NCI-H1048 (cell line): ENCODE measurements around the gene CCL8.

Experiments used
- DNase-seq: peaks from one replicate; lab custom pipeline; 2025; lab: John Stamatoyannopoulos, UW

The CCL8 gene

DNA sequence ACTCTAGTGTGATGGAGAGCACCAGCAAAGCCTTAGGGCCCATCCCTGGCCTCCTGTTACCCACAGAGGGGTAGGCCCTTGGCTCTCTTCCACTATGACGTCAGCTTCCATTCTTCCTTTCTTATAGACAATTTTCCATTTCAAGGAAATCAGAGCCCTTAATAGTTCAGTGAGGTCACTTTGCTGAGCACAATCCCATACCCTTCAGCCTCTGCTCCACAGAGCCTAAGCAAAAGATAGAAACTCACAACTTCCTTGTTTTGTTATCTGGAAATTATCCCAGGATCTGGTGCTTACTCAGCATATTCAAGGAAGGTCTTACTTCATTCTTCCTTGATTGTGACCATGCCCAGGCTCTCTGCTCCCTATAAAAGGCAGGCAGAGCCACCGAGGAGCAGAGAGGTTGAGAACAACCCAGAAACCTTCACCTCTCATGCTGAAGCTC, at the start of gene CCL8:
Gene CCL8 (plus strand): TSS at position 397 of the 445 bp plus-strand sequence. CDS start 67 bp downstream, outside the sequence.
- DNase-seq = no peak

DNA sequence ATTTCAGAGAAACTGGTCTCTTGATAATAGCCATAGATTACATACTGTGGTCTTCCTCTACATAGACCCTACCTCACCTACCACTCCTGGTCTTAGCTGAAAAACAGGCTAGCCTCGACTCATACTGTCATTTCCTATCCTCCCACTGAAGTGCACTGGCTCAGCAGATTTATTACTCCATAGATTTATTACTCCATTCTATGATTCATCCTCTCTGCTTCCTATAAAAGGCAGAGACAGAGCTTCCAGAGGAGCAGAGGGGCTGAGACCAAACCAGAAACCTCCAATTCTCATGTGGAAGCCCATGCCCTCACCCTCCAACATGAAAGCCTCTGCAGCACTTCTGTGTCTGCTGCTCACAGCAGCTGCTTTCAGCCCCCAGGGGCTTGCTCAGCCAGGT, 49.3 kb upstream of the CCL8 start, which contains the start of gene CCL7:
Gene CCL7 (plus strand): TSS at position 253 of the 400 bp plus-strand sequence. CDS start 70 bp downstream, at position 323.
- DNase-seq = no peak

DNA sequence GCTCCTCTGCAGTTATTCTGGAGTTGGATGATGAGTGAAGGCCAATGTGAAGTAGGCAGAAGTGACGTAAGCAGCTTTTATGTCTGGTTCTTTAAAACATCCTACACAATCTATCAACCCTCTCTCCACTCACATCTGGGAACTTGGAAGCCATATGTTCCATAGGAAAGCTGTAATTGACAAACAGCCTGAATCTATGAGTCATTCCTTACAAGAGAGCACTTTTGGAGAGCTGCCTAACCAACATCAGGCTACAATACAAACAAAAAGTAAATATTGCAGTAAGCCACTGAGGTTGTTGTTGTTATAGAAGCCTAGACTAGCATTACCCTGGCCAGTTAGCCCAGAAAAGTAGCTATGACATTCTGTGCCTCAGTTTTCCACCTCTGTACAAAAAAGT, 43.4 kb upstream of the CCL8 start:
- DNase-seq = no peak

- no peak for DNase-seq
Observed at GRCh38 chr17:34276826-34277225, 42.4 kb upstream of the CCL8 start.

DNA sequence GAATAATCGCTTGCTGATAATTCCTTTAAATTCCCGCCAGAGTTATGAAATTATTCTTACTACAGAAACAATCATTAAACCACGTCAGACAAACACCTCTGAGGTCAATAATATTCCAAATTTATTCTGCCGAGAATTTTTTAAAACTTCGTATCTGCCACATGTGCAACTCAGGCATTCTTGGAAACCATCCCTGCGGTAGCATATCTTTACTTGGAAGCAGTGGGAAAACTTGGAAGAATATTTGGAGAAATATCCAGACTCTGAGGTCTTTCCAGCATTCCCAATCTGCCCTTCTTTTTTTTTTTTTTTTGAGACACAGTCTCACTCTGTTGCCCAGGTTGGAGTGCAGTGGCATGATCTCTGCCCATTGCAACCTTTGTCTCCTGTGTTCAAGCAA, 35.7 kb upstream of the CCL8 start:
- no peak for DNase-seq

- DNase-seq = no peak
Observed at GRCh38 chr17:34285286-34285792, 33.9 kb upstream of the CCL8 start, which contains the start of gene CCL11. CCL11 (plus strand) TSS chr17:34285742; CDS start chr17:34285809, 67 bp downstream.

DNA sequence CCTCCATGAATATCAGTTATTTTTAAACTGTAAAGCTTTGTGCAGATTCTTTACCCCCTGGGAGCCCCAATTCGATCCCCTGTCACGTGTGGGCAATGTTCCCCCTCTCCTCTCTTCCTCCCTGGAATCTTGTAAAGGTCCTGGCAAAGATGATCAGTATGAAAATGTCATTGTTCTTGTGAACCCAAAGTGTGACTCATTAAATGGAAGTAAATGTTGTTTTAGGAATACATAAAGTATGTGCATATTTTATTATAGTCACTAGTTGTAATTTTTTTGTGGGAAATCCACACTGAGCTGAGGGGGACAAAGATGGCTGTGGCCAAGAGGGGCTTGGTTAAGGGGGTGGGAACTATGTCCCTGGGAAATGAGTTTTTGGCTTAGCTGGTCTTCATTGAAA, 31.4 kb upstream of the CCL8 start:
- DNase-seq = no peak

DNA sequence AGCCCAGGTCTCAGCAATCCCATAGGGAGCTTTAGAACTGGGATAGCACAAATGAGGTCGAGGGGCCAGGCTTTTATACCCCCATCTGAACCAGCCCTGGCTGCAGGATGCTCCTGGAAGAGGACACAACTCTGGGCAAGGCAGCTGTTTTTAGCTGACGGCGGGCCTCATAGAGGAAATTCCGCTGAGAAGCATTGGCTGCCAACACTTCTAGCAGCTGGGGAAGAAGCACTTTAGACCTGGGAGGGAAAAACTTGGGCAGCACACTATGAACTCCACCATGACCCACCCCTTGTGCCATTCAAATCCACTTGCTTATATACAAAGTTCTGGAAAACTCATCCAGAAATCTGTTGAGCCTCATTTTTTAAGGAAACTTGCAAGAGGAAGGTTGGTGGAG, 28.6 kb upstream of the CCL8 start:
- DNase-seq = no peak

DNA sequence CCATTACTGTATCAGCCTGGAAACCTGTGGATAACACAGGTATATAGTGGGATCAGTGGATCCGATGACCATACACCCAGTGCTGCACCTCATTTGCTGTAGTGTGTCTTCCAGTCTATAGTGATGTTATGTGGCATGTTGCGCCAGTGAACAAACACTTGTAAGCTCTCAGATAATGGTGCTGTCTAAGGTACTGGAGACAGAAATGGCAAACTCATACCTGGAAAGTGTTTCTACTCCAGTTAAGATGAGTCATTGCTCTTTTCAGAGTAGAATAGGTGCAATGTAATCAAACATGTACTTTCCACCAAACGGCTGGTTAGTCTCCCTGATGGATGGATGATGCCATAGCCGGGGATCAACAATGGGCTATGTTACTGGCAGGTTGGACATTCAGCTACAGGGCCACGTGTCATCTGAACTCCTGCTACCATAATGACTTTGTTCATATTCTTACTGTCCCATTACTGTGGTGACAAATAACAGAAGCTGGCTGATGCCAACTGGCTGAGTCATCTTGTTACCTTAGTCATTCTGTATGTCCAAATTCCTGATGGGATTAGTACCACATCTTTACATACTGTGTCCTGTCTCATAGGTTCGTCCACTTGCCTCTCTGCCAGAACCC, 27.4 kb upstream of the CCL8 start:
- DNase-seq = no peak

DNA sequence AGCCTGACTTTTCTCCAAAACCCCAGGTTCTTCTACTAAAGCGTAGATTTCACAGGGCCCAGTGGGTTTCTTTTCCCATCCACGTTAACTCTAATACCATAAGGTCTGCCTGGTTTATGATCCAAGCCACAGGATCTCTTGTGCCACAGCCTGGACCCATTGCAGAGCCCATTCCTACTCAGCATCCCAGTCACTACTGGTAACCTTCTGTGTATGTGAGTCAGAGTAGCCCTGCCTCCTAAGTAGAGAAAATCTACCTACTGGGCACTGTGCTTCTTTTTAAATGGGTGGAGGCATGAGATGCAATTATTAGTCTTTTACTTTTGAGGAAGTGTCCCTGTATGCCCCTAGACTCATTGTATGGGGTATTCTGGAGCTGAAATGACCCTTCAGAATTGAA, 20.2 kb upstream of the CCL8 start:
- DNase-seq = no peak

- DNase-seq = no peak
Observed at GRCh38 chr17:34299956-34300577, 19.2 kb upstream of the CCL8 start.

DNA sequence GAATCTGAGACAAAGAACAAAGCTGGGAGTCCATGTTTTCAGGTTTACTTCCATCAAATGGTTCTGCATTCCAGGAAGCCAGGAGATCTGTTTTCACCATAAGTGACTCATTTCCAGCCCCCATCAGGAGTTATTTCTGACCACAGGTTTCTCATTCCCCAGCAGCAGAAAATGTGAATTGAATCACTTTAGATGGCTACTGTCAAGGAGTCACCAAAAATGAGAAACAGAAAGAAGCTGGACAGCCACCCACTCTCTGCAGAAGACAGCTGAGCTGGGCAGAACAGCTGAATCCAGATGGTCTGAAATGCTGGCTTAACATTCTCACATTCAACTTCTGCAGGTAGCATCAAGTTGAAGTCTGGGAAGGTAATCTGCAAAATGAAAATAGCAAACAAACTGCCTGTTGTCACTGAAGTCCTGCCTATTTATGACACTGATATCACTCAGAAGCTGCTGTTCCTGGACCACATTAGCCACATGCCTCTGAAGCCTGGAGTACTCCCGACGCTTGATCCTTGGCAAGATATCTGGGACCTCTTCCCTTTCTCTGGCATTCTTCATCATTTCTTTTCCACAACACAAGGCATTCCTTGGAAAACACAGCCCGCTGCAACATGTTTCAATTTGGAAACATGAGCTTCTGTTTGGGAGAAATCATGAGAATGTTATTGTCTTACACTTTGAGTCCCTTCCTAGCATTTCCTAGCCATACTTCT, 18.4 kb upstream of the CCL8 start:
- no peak for DNase-seq

GRCh38 chr17:34301986-34302385, 17.2 kb upstream of the CCL8 start:
- DNase-seq = no peak

- no peak for DNase-seq
Observed at GRCh38 chr17:34302636-34303035, 16.6 kb upstream of the CCL8 start.

DNA sequence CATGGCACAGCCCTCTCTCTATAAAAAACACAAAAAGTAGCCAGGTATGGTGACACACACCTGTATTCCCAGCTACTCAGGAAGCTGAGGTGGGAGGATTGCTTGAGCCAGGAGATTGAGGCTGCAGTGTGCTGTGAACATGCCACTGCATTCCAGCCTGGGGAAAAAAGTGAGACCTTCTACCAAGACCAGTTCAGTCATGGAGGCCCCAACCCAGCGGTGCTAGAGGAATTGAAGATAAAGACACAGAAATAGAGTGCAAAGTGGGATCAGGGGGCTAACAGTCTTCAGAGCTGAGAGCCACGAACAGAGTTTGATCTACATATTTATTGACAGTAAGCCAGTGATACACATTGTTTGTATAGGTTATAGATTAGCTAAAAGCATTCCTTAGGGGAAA, 15.6 kb upstream of the CCL8 start:
- no peak for DNase-seq

DNA sequence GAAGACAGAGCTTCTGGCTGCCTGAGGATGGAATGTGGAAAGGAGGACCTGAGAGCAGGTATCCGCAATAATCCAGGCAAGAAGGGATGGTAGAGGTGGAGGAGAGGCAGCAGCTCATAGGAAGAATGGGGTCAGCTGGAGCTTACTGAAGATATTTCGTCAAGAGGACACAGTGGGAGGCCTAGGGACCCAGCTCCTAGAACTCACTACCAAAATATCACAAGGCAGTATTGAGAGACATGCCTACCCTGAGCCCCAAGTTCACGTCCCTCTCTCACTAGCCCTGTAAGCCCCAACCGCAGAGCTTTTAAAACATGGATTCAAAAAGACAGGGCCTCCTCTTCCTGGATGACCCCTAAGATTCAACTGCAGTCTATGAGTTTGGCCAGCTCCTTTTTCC, 14.2 kb upstream of the CCL8 start:
- no peak for DNase-seq

DNA sequence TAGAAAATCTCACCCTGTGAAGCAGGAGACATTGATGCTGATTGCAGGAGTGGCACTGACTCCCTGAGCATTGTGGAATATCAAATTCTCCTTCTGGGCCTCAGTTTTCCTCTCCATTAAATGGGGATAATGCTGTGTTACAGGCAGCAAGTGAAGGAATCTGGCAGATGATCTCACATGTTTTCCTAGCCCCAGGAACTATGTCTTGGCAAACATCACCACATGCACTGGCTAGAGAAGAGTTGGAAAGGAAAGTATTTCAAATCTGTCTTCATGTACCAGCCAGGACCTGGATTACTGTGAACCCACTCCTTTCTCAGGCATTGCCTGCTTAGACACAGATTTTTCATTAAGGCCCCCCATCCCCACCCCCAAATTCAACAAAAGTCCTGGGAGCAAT, 13.6 kb upstream of the CCL8 start:
- DNase-seq = no peak

- no peak for DNase-seq
Observed at GRCh38 chr17:34306466-34306865, 12.8 kb upstream of the CCL8 start.

DNA sequence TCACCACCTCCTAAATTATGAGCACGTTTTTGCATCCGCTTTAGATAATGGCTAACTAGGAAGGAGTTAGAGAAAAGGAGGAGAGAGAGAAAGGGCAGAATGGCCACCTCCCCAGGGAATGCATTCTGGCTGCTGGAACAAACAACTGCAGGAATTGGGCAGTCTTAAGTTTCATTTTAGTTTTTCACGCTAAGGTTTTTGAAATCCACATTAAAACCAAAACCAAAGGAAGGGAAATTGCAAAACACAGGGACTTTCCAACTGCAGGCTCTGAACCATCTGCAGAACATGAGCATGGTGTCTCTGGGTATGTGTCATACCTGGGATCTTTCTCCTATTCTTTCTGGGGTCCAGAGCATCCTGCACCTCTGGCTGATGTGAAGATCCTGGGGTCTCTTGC, 12.1 kb upstream of the CCL8 start:
- DNase-seq = no peak

- no peak for DNase-seq
Observed at GRCh38 chr17:34308371-34308770, 10.9 kb upstream of the CCL8 start.

GRCh38 chr17:34311291-34311690, 7.9 kb upstream of the CCL8 start:
- DNase-seq = no peak

GRCh38 chr17:34312080-34312479, 7.2 kb upstream of the CCL8 start:
- DNase-seq = no peak

DNA sequence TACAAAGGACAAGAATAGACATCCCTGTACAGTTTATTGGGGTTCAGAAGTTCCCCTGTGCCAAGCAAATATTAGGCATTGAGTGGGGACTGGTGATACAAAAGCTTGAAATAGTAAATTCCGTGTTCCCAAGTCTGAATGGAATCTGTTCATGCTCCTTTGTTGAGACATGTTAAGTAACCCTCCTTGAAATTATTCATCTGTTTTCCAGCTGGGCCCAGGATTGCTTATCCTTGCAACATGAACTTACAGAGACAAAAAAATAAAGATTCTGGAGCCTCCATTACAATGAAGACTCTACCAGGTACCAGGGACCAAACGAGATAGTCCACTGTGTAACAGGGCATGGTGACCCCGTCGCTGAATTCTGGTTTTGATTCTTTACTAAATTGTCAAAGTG, 6.1 kb upstream of the CCL8 start:
- DNase-seq = no peak
